Stimulated activated naive CD8-positive, alpha-beta T cell treated with anti-CD3 and anti-CD28 coated beads, Interleukin-15, Interleukin-2, amounts not matched to agents 100 U/mL and 50 U/mL, for 24 hours (primary cell): Measurements from ENCODE around the gene BMPR1A.
A peak's percentile ranks its signal among the peaks of the same experiment; 100 is the strongest.
"Not testable (repeated sequence)": the region's sequence is repeated elsewhere in the genome, so short reads cannot be mapped to it uniquely, and the experiment has no call there.

Experiments
- ATAC-seq: fragments of 150-1000 bp; cut with Tn5 transposase; one replicate; pipeline ENCODE4 v1.10.0; 2021
- DNase-seq: peaks from one replicate; pipeline ENCODE4 v3.0.0; 2021

The BMPR1A gene

GRCh38 chr10:86880971-86881370 lies 124.6 kb downstream of the BMPR1A start:
- DNase-seq (no peak), ATAC-seq (no peak)

- ATAC-seq (peak; percentile 84), DNase-seq (no peak)
Observed at GRCh38 chr10:86888585-86889381, 132.4 kb downstream of the BMPR1A start.

- ATAC-seq (no peak), DNase-seq (no peak)
Observed at GRCh38 chr10:86889997-86890396, 133.6 kb downstream of the BMPR1A start.

GRCh38 chr10:86898511-86898910 lies 142.1 kb downstream of the BMPR1A start:
- DNase-seq: no peak
- ATAC-seq: no peak

- ATAC-seq: no peak
- DNase-seq: no peak
Observed at GRCh38 chr10:86899132-86899531, 142.7 kb downstream of the BMPR1A start.

GRCh38 chr10:86899670-86900276 lies 143.4 kb downstream of the BMPR1A start:
- no peak for ATAC-seq
- DNase-seq: peak; percentile 51

GRCh38 chr10:86900955-86901354 lies 144.5 kb downstream of the BMPR1A start:
- no peak for ATAC-seq
- DNase-seq: no peak

- DNase-seq (no peak), ATAC-seq (no peak)
Observed at GRCh38 chr10:86904600-86904999, 148.2 kb downstream of the BMPR1A start.

GRCh38 chr10:86905429-86905828 lies 149.0 kb downstream of the BMPR1A start:
- DNase-seq: no peak
- ATAC-seq: no peak

- ATAC-seq (no peak), DNase-seq (no peak)
Observed at GRCh38 chr10:86914734-86915133, 158.3 kb downstream of the BMPR1A start.

GRCh38 chr10:86918022-86918471 lies 161.6 kb downstream of the BMPR1A start:
- DNase-seq: no peak
- ATAC-seq: no peak

GRCh38 chr10:86922553-86922961 lies 166.1 kb downstream of the BMPR1A start:
- DNase-seq: no peak
- no peak for ATAC-seq

GRCh38 chr10:86929468-86930380 lies 173.3 kb downstream of the BMPR1A start:
- DNase-seq (no peak), ATAC-seq (no peak)

- DNase-seq: no peak
- ATAC-seq: no peak
Observed at GRCh38 chr10:86931872-86932271, 175.5 kb downstream of the BMPR1A start.

- peak; percentile 69 for ATAC-seq
- DNase-seq: no peak
Observed at GRCh38 chr10:86932674-86933073, 176.3 kb downstream of the BMPR1A start.

GRCh38 chr10:86934162-86934711 lies 177.8 kb downstream of the BMPR1A start:
- DNase-seq, ATAC-seq: not testable (repeated sequence)

- DNase-seq: no peak
Observed at GRCh38 chr10:86936661-86937501, 180.5 kb downstream of the BMPR1A start.

GRCh38 chr10:86937502-86938154 lies 181.2 kb downstream of the BMPR1A start:
- DNase-seq: no peak
- no peak for ATAC-seq

More at GRCh38 chr10:86936661-86937501, 180.5 kb downstream of the BMPR1A start:
- no peak for ATAC-seq

- ATAC-seq (no peak), DNase-seq (no peak)
Observed at GRCh38 chr10:86938260-86938659, 181.8 kb downstream of the BMPR1A start.

GRCh38 chr10:86940076-86940475 lies 183.7 kb downstream of the BMPR1A start:
- DNase-seq, ATAC-seq: not testable (repeated sequence)

- DNase-seq (no peak), ATAC-seq (no peak)
Observed at GRCh38 chr10:86940677-86941076, 184.3 kb downstream of the BMPR1A start.
